Left ventricle myocardium inferior (tissue), 1 donor: ENCODE data around the gene SPARCL1. TPM values are rescaled to one million over a fixed set of nuclear protein-coding genes. Genes with fewer than 3 reads are reported as not detected.
"Not testable (repeated sequence)": the region's sequence is repeated elsewhere in the genome, so short reads cannot be mapped to it uniquely, and the experiment has no call there.

Experiments
- DNase-seq: peaks from one replicate; pipeline ENCODE4 v3.0.0-alpha.2; 2020
- H3K27ac ChIP-seq: fragments of 200-600 bp; replicated peaks from 2 replicates; pipeline ENCODE4 v1.8.0; 2021
- H3K27me3 ChIP-seq: fragments of 200-600 bp; 2 replicates; pipeline ENCODE4 v1.8.0; 2021; ENCODE audit warnings: low read depth
- H3K36me3 ChIP-seq: fragments of 200-600 bp; 2 replicates; pipeline ENCODE4 v1.8.0; 2021
- H3K4me1 ChIP-seq: fragments of 200-600 bp; 2 replicates; pipeline ENCODE4 v1.8.0; 2021
- H3K4me3 ChIP-seq: fragments of 200-600 bp; 2 replicates; pipeline ENCODE4 v1.8.0; 2021; ENCODE audit warnings: mild to moderate bottlenecking, moderate library complexity
- H3K9me3 ChIP-seq: fragments of 200-600 bp; replicated peaks from 2 replicates; pipeline ENCODE4 v1.8.0; 2021
- intact Hi-C: fragments of 100-400 bp; cut with micrococcal nuclease; formaldehyde crosslinking; loops from one replicate; pipeline ENCODE4 v1.11.0; 2022
- long read RNA-seq: library from polyadenylated mRNA; unstranded; transcript quantifications from one replicate; pipeline ENCODE4 v2.0.0, GENCODE V29; 2021
- total RNA-seq: library from RNA; stranded (reverse); fragmentation: NEBNext Ultra II Directional; extraction: Animal tissue kit (Norgen Biotek cat#: 25700); gene quantifications from one replicate; pipeline ENCODE4 v1.2.1, GENCODE V29; 2021
- TF ChIP-seq, protein P1 (sequence below): fragments of 200-600 bp; IDR thresholded peaks from 2 replicates; pipeline ENCODE4 v1.8.0; 2021; ENCODE audit warnings: antibody characterized with exemption, mild to moderate bottlenecking, borderline replicate concordance
- donor health status: DM: no; HTN: yes; CAD: no; lungs with severe emphysema.

The SPARCL1 gene
- 292 TPM for total RNA-seq
- long read RNA-seq, transcript SPARCL1-202 (12 exons, 2,994 nt), result minor isoform, 6 of 494 reads
- long read RNA-seq, transcript SPARCL1-201 (11 exons, 2,906 nt), result major isoform, 455 of 494 reads
- long read RNA-seq, partial matches to known transcripts, result 16 of 494 reads
- long read RNA-seq, other reads (novel, unspliced or antisense), result 15 of 494 reads

DNA sequence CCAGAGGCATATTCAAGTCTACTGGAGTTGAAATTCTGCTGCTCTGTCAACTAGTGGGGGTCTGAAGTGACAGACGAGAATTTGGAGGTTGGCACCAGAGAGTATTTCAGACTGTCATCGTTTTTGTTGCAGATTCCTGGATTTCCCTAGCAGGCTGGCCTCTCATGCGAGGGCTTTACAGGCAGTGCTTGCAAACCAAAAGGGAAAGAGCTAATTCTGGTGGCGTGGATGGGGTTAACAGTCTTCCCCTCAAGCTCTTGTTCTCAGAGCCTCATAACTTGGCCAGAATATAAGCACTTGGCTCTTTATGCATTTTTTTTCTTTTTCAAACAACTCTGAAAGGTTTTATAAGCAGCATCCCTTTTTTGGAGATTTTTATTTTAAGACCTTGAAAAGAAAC lies at the start of gene SPARCL1:
Gene SPARCL1 (minus strand): TSS at position 190 of the 400 bp plus-strand sequence. CDS start 29,802 bp downstream, outside the sequence.
- peak within 1 kb of the TSS; percentile 63 for H3K4me3 ChIP-seq
- DNase-seq, result peak; percentile 29
- H3K27me3 ChIP-seq, result no peaks in the 10 kb centered on the region
- intact Hi-C loops, result no loop called here
- H3K36me3 ChIP-seq, result peaks cover 12% of the 10 kb centered on the region
- peaks cover 60% of the 10 kb centered on the region for H3K4me1 ChIP-seq
- peak within 1 kb of the TSS; percentile 93 for H3K27ac ChIP-seq
- TF ChIP-seq, protein P1, sequence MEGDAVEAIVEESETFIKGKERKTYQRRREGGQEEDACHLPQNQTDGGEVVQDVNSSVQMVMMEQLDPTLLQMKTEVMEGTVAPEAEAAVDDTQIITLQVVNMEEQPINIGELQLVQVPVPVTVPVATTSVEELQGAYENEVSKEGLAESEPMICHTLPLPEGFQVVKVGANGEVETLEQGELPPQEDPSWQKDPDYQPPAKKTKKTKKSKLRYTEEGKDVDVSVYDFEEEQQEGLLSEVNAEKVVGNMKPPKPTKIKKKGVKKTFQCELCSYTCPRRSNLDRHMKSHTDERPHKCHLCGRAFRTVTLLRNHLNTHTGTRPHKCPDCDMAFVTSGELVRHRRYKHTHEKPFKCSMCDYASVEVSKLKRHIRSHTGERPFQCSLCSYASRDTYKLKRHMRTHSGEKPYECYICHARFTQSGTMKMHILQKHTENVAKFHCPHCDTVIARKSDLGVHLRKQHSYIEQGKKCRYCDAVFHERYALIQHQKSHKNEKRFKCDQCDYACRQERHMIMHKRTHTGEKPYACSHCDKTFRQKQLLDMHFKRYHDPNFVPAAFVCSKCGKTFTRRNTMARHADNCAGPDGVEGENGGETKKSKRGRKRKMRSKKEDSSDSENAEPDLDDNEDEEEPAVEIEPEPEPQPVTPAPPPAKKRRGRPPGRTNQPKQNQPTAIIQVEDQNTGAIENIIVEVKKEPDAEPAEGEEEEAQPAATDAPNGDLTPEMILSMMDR, result no peak
- peaks cover 8% of the 10 kb centered on the region for H3K9me3 ChIP-seq

DNA sequence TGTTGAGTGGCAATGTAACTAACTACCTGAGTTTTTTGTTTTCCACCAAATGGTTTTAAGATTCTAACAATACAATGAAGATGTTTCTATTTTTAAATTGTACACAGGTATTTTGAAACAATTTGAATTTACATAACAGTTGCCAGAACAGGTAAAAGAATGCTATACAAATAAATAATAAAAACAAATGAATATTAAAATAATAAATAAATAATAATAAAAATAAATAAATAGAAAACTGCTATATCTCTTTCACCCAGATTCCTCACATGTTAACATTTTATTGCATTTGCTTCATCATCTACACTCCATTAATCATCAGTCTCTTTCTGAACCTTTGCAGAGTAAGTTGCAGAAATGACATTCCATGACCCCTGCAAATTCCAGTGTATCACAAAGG lies 46.8 kb upstream of the SPARCL1 start:
- Histone ChIP-seq H3K27ac (no peak overlapping the region), H3K36me3 (no peaks in the 10 kb centered on the region), H3K4me1 (no peaks in the 10 kb centered on the region), H3K4me3 (no peak overlapping the region), H3K27me3 (no peaks in the 10 kb centered on the region), H3K9me3 (peaks cover 4% of the 10 kb centered on the region)
- DNase-seq, result no peak
- TF ChIP-seq, protein P1, result no peak
- intact Hi-C loops, result no loop called here

DNA sequence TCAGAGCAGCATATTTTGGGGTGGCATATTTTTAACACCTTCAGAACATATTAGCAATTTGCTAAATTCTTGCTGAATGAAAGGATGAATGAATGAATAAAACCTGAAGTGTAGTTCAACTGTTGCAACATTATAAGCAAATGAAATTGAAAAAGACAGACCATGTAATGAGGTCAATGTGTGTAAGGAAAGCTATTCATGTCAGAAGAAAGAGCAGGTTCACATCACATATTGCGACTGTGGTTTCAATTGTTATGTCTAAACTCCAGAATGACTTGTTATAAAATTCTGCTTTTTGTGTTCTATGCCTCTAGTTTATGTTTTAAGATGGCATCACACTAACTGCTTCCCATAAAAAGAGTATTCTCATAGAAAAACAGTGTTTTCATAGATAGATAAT lies 46.2 kb upstream of the SPARCL1 start:
- intact Hi-C loops, result no loop called here
- no peak overlapping the region for H3K4me3 ChIP-seq
- no peak for DNase-seq
- no peak overlapping the region for H3K27ac ChIP-seq
- no peaks in the 10 kb centered on the region for H3K36me3 ChIP-seq
- TF ChIP-seq, protein P1, result no peak
- no peaks in the 10 kb centered on the region for H3K27me3 ChIP-seq
- peaks cover 4% of the 10 kb centered on the region for H3K9me3 ChIP-seq
- no peaks in the 10 kb centered on the region for H3K4me1 ChIP-seq

DNA sequence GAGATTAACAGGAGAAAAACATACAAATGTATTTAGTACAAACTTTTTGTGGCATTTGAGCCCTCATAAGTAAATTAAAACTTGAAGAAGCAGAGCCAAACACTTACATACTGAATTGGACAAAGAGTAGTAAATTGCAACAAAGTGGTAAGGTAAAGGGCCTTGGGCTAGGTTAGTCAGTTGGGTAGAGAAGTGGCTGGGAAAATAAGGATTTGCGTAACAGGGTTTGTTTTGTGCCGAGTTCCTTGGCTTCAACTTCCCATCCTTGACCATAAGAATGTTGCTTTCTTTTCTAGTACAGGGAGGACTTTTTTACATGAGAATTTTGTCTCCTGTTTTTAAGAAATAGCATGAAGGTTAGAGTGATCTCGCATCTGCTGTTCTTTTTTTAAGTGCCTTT lies 45.8 kb upstream of the SPARCL1 start:
- Histone ChIP-seq H3K27ac (no peak overlapping the region), H3K4me3 (no peak overlapping the region), H3K9me3 (peaks cover 4% of the 10 kb centered on the region), H3K36me3 (no peaks in the 10 kb centered on the region), H3K4me1 (no peaks in the 10 kb centered on the region), H3K27me3 (no peaks in the 10 kb centered on the region)
- intact Hi-C loops, result no loop called here
- no peak for DNase-seq
- TF ChIP-seq, protein P1, result no peak

- H3K27me3 ChIP-seq, H3K9me3 ChIP-seq, H3K4me3 ChIP-seq, H3K36me3 ChIP-seq, H3K4me1 ChIP-seq, H3K27ac ChIP-seq, intact Hi-C loops, DNase-seq: not testable (repeated sequence)
Measured at GRCh38 chr4:87574376-87574775, 45.2 kb upstream of the SPARCL1 start.

DNA sequence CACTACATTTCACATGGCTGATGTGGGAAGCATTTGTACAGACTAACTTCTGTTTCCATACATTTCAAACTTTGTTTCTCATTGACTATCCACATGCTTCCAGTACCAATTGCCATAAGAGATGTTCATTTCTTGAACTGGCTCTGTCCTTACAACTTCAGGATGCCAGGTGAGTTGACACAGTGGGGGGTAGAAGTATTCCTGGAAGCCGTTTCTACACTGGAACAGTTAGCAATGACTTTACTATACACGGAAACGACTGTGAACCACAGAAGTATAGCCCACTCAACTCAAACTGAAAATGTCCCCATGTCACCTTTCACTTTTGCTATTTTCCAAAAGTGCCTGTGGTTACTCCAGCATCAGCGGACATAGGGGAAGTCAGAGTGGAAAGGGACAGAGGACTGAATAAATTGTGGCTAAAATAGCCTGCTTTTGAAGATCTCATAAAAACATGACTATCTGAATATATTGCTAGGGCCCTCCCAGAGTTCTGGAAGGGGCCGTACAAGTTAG lies 41.2 kb upstream of the SPARCL1 start:
- TF ChIP-seq, protein P1, result no peak
- Histone ChIP-seq H3K36me3 (no peaks in the 10 kb centered on the region), H3K4me1 (no peaks in the 10 kb centered on the region), H3K27me3 (no peaks in the 10 kb centered on the region), H3K27ac (no peak overlapping the region), H3K4me3 (no peak overlapping the region), H3K9me3 (peaks cover 4% of the 10 kb centered on the region)
- intact Hi-C loops, result no loop called here
- no peak for DNase-seq
